Esophagus squamous epithelium (tissue), 5 donors: Measurements from ENCODE around the gene CIBAR2. TPM values are rescaled to one million over a fixed set of nuclear protein-coding genes. Genes with fewer than 3 reads are reported as not detected.

Experiments
- DNase-seq: peaks from one replicate; lab custom pipeline; 2025; lab: John Stamatoyannopoulos, UW
- H3K27ac ChIP-seq, 4 donors: fragments of 200-600 bp; sonication (generic); one replicate each; pipeline ENCODE4 v1.5.1; 2016 to 2019; ENCODE audit warnings: mild to moderate bottlenecking in 1 of 4
- H3K27me3 ChIP-seq, 4 donors: fragments of 200-600 bp; sonication (generic); 1 replicate in 3 of 4; 2 replicates in 1 of 4; pipeline versions ENCODE4 v1.5.1 to v1.6.0; 2017 to 2021; ENCODE audit warnings: antibody characterized with exemption in 1 of 4
- H3K36me3 ChIP-seq, 3 donors: fragments of 200-600 bp; sonication (generic); one replicate each; pipeline ENCODE4 v1.5.1; 2016 to 2019
- H3K4me1 ChIP-seq, 3 donors: fragments of 200-600 bp; sonication (generic); one replicate each; pipeline ENCODE4 v1.5.1; 2017 to 2019
- H3K4me3 ChIP-seq, 4 donors: fragments of 200-600 bp; sonication (generic); 1 replicate in 3 of 4; 2 replicates in 1 of 4; pipeline ENCODE4 v1.5.1; 2016 to 2019; ENCODE audit warnings: mild to moderate bottlenecking in 2 of 4, moderate library complexity in 1 of 4
- H3K9me3 ChIP-seq, 3 donors: fragments of 200-600 bp; sonication (generic); one replicate each; pipeline ENCODE4 v1.5.1; 2016 to 2019
- POLR2A ChIP-seq, 4 donors: fragments of 450-650 bp; IDR thresholded peaks; one replicate each; pipeline ENCODE4 v1.6.1; 2017; ENCODE audit warnings: antibody characterized with exemption in 4 of 4, mild to moderate bottlenecking in 4 of 4, moderate library complexity in 3 of 4
- WGBS, 2 donors: methylation state at CpG; one replicate each; pipeline ENCODE4 v1.1.5; 2018; 5-methylcytosine and 5-hydroxymethylcytosine counted together
- intact Hi-C: fragments of 100-400 bp; cut with DNase I; formaldehyde crosslinking; loops from one replicate; pipeline ENCODE4 v1.15.0; 2022
- total RNA-seq, 4 donors: library from RNA; depleted of rRNA; stranded (reverse); fragments of >200 nt; gene quantifications; one replicate each; pipeline ENCODE4 v1.1.0, GENCODE V29; 2016
- TF ChIP-seq, protein P1 (sequence below), 6 experiments: fragments of 450-650 bp in 4 of 6; fragments of 200-600 bp in 2 of 6; sonication (generic) in 2 of 6; IDR thresholded peaks; one replicate each; pipeline ENCODE4 v1.5.1; 2016 to 2019; ENCODE audit warnings: antibody characterized with exemption in 6 of 6, mild to moderate bottlenecking in 4 of 6, moderate library complexity in 4 of 6
- donor health status: DM: yes; HTN: yes; CAD: no.

Gene CIBAR2
- total RNA-seq, 4 donors from 2014 or later: not detected

DNA sequence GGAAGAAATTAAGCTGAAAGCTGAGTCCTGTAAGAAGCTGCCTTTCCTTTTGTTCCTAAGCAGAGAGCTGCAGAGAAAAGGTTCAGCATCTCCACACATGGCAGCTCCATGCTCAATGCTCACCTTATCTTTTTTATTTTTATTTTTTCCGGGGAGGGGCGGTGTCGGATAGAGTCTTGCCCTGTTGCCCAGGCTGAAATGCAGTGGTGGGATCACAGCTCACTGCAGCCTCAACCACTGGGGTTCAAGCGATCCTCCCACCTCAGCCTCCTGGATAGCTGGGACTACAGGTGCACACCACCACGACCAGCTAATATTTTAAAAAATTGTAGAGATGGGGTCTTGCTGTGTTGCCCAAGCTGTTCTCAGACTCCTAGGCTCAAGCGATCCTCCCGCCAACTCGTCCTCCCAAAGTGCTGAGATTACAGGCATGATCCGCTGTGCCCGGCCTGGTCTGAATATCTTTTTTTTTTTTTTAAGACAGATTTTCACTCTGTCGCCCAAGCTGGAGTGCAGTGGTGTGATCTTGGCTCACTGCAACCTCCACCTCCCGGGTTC, 28.3 kb upstream of the CIBAR2 start:
- Histone ChIP-seq H3K36me3 (no peaks in the 10 kb centered on the region), H3K27me3 (peaks cover 0 to 40% (median 0%) of the 10 kb centered on the region in 4 donors), H3K9me3 (no peaks in the 10 kb centered on the region), H3K4me3 (no peak overlapping the region), H3K27ac (no peak overlapping the region), H3K4me1 (peaks cover 12 to 34% (median 16%) of the 10 kb centered on the region in 3 donors)
- intact Hi-C loops: no loop called here
- TF ChIP-seq POLR2A (IDR thresholded peaks at IDR 0.05): no peak
- TF ChIP-seq, protein P1, sequence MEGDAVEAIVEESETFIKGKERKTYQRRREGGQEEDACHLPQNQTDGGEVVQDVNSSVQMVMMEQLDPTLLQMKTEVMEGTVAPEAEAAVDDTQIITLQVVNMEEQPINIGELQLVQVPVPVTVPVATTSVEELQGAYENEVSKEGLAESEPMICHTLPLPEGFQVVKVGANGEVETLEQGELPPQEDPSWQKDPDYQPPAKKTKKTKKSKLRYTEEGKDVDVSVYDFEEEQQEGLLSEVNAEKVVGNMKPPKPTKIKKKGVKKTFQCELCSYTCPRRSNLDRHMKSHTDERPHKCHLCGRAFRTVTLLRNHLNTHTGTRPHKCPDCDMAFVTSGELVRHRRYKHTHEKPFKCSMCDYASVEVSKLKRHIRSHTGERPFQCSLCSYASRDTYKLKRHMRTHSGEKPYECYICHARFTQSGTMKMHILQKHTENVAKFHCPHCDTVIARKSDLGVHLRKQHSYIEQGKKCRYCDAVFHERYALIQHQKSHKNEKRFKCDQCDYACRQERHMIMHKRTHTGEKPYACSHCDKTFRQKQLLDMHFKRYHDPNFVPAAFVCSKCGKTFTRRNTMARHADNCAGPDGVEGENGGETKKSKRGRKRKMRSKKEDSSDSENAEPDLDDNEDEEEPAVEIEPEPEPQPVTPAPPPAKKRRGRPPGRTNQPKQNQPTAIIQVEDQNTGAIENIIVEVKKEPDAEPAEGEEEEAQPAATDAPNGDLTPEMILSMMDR (IDR thresholded peaks at IDR 0.05): no peak
- DNase-seq: no peak
- 76 to 85% methylated on average over 8 to 12 of the region's 12 CpGs for WGBS, 2 donors

DNA sequence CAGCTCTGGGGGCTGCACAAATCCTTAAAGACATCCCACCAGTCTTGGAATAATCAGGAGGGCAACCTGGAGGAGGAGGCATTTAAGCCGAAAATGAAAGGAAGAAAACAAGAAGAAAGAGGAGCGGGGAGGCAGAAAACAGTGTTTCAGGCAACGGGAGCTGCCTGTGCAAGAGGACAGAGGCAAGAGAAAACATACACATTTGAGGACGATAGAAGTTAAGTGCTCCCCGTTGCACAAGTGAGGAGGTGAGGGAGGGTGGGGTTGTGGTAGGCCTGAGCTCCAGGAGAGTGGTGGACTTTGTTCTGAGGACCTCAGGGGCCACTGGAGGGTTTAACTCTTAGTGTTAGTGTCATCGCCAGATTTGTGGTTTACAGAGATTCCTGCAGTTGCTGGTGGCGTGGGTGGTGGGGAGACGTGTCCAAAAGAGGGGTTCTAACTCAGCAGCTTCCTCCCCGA, 27.6 kb upstream of the CIBAR2 start:
- H3K27ac ChIP-seq: no peak overlapping the region
- no peaks in the 10 kb centered on the region for H3K9me3 ChIP-seq

DNA sequence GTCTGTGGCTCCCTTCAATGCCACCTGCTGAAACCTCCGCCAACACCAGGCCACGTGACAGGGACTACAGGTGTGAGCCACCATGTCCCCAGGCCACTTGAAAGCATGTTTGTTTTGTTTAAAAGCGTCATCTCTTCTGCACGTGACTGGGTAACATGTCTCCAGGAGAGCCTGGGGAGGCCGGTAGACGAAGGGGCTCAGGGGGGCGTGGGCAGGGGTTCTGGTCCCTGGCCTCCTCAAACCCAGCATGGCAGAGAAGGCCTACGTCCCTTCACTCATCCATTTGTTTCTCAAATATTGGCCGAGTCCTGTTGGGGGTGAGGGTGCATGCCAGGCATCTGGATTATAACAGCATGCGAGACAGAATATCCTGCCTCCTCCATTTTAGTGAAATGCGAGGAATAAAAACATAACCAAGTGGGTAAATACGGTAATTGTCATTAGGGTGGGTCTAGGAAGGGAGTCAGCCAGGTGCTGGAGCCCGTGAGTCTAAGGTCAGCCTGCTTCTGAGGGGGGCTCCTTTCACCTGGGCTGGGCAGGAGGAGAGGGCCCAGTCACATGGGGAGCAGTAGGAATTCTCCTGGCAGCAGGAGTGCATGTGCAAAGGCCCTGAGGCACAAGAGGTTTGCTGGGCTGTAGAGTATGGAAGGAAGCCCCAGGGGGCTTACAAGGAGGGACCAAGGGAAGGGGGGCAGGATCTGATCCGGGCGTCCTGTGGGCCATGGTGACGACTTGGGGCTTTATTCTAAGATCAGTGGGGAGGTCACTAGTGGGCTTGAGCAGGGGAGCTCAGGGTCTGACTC, 26.8 kb upstream of the CIBAR2 start:
- H3K36me3 ChIP-seq: no peaks in the 10 kb centered on the region
- peaks cover 0 to 40% (median 0%) of the 10 kb centered on the region in 4 donors for H3K27me3 ChIP-seq
- H3K27ac ChIP-seq: no peak overlapping the region
- H3K4me3 ChIP-seq: no peak overlapping the region
- H3K4me1 ChIP-seq: peaks cover 16 to 46% (median 21%) of the 10 kb centered on the region in 3 donors
- no peak for DNase-seq
- intact Hi-C loops: no loop called here
- TF ChIP-seq, protein P1 (IDR thresholded peaks at IDR 0.05): no peak
- no peak for TF ChIP-seq POLR2A (IDR thresholded peaks at IDR 0.05)
- H3K9me3 ChIP-seq: no peaks in the 10 kb centered on the region
- 84 to 85% methylated on average over 11 to 13 of the region's 16 CpGs for WGBS, 2 donors

More for the DNA sequence above, 27.6 kb upstream of the CIBAR2 start:
- H3K4me3 ChIP-seq: no peak overlapping the region
- no peaks in the 10 kb centered on the region for H3K36me3 ChIP-seq
- H3K27me3 ChIP-seq: peaks cover 0 to 40% (median 0%) of the 10 kb centered on the region in 4 donors
- intact Hi-C loops: no loop called here
- no peak for DNase-seq
- TF ChIP-seq, protein P1 (IDR thresholded peaks at IDR 0.05): no peak
- H3K4me1 ChIP-seq: peaks cover 16 to 38% (median 21%) of the 10 kb centered on the region in 3 donors
- 75 to 76% methylated on average over 7 to 9 of the region's 9 CpGs for WGBS, 2 donors

DNA sequence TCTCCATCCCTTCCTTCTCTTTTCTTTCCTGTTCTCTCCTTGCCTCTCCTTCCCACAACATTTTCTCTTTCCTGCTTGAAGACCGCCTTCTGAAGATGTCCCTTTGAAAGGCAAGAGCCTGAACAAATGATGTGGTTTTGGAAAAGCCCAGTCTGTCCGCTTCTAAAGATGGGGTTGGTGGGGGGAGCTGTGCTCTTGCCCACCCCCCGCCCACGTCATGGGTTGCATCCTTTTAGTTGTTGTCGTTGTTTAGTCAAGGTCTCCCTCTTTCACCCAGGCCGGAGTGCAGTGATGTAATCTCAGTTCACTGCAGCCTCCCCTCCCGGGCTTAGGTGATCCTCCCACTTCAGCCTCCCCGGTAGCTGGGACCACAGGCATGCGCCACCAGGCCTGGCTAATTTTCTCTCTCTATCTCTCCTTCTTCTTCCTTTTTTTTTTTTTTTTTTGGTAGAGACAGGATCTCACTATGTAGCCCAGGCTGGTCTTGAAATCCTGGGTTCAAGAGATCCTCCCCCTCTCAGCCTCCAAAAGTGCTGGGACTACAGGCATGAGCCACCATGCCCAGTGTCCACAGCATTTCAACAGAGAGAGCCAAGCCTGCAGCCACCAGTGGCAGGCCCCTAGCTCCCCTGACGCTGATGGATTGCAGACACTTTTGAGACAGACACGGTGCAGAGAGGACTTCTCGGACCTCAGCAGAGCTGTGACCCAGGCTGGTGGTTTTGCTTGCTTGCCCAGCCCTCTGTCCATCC, 26.0 kb upstream of the CIBAR2 start:
- TF ChIP-seq POLR2A (IDR thresholded peaks at IDR 0.05): no peak
- TF ChIP-seq, protein P1 (IDR thresholded peaks at IDR 0.05): no peak

More for the DNA sequence above, 26.0 kb upstream of the CIBAR2 start:
- DNase-seq: no peak
- 78 to 80% methylated on average over 10 to 11 of the region's 12 CpGs for WGBS, 2 donors
- H3K4me1 ChIP-seq: peaks cover 16 to 46% (median 21%) of the 10 kb centered on the region in 3 donors
- H3K36me3 ChIP-seq: no peaks in the 10 kb centered on the region
- no peaks in the 10 kb centered on the region for H3K9me3 ChIP-seq
- H3K4me3 ChIP-seq: peak overlapping the region in 2 of 4 donors; percentile 28 to 31
- H3K27ac ChIP-seq: peak overlapping the region in 2 of 4 donors; percentile 65 to 77
- peaks cover 0 to 40% (median 0%) of the 10 kb centered on the region in 4 donors for H3K27me3 ChIP-seq
- intact Hi-C loops: no loop called here
